Activated gamma-delta T cell (primary cell): ENCODE measurements around the gene CNFN.

Source experiments
- DNase-seq: peaks from one replicate; lab custom pipeline; 2025; lab: John Stamatoyannopoulos, UW

The CNFN gene

GRCh38 chr19:42375415-42376176, 14.5 kb downstream of the CNFN start:
- no peak for DNase-seq

GRCh38 chr19:42374826-42375376, 15.2 kb downstream of the CNFN start:
- no peak for DNase-seq

GRCh38 chr19:42370626-42371175, 19.4 kb downstream of the CNFN start:
- DNase-seq: no peak

GRCh38 chr19:42370068-42370520, 20.0 kb downstream of the CNFN start:
- DNase-seq: no peak

- no peak for DNase-seq
Observed at GRCh38 chr19:42369433-42370067, 20.5 kb downstream of the CNFN start.

GRCh38 chr19:42368765-42369164, 21.3 kb downstream of the CNFN start:
- DNase-seq: no peak

- DNase-seq: no peak
Observed at GRCh38 chr19:42368360-42368759, 21.7 kb downstream of the CNFN start.

- no peak for DNase-seq
Observed at GRCh38 chr19:42367929-42368328, 22.2 kb downstream of the CNFN start.

- no peak for DNase-seq
Observed at GRCh38 chr19:42366673-42367072, 23.4 kb downstream of the CNFN start.

- DNase-seq: no peak
Observed at GRCh38 chr19:42363614-42364346, 26.3 kb downstream of the CNFN start.

- DNase-seq: no peak
Observed at GRCh38 chr19:42362891-42363440, 27.1 kb downstream of the CNFN start.

- DNase-seq: no peak
Observed at GRCh38 chr19:42362342-42362741, 27.8 kb downstream of the CNFN start.

GRCh38 chr19:42361545-42361910, 28.6 kb downstream of the CNFN start:
- DNase-seq: no peak

- no peak for DNase-seq
Observed at GRCh38 chr19:42360787-42361544, 29.1 kb downstream of the CNFN start.

- DNase-seq: no peak
Observed at GRCh38 chr19:42357290-42357689, 32.8 kb downstream of the CNFN start.

- no peak for DNase-seq
Observed at GRCh38 chr19:42356686-42357085, 33.4 kb downstream of the CNFN start.

GRCh38 chr19:42355896-42356295, 34.2 kb downstream of the CNFN start:
- no peak for DNase-seq

GRCh38 chr19:42353341-42354015, 36.6 kb downstream of the CNFN start:
- DNase-seq: no peak

- no peak for DNase-seq
Observed at GRCh38 chr19:42352301-42353259, 37.5 kb downstream of the CNFN start.
